ENCODE results near the gene CLDN5. TPM values are rescaled to one million over a fixed set of nuclear protein-coding genes. Genes with fewer than 3 reads are reported as not detected.
"Not testable (repeated sequence)": the region's sequence is repeated elsewhere in the genome, so short reads cannot be mapped to it uniquely, and the experiment has no call there.

The CLDN5 gene
- polyA plus RNA-seq, 1 donor, result 51.5 TPM

GRCh38 chr22:19548427-19548826, 24.2 kb upstream of the CLDN5 start:
- not testable (repeated sequence) for DNase-seq (ENCODE audit: low read depth)

DNA sequence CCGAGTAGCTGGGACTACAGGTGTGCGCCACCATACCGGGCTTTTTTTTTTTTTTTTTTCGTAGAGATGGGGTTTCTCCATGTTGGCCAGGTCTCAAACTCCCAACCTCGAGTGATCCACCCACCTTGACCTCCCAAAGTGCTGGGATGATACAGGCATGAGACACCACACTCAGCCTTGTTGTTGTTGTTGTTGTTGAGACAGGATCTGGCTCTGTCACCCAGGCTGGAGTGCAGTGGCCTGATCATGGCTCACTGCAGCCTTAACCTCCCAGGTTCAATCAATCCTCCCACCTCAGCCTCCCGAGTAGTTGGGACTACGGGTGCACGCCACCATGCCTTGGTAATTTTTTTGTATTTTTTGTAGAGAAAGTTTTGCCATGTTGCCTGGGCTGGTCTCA, 23.4 kb upstream of the CLDN5 start:
- DNase-seq (ENCODE audit: low read depth), result no peak

DNA sequence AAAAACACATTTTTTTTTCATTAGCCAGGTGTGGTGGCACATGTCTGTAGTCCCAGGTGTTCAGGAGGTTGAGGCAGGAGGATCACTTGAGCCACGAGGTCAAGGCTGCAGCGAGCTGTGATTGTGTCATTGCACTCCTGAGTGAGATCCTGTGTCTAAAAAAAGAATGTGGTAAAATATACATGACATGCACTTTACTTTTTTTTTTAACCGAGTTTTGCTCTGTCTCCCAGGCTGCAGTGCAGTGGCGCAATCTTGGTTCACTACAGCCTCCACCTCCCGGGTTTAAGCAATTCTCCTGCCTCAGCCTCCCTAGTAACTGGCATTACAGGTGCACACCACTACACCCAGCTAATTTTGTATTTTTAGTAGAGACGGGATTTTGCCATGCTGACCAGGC, 22.5 kb upstream of the CLDN5 start:
- DNase-seq (ENCODE audit: low read depth), result no peak

- DNase-seq (ENCODE audit: low read depth), result no peak
Measured at GRCh38 chr22:19545935-19546207, 21.7 kb upstream of the CLDN5 start.

- no peak for DNase-seq (ENCODE audit: low read depth)
Measured at GRCh38 chr22:19543970-19544708, 19.9 kb upstream of the CLDN5 start.

DNA sequence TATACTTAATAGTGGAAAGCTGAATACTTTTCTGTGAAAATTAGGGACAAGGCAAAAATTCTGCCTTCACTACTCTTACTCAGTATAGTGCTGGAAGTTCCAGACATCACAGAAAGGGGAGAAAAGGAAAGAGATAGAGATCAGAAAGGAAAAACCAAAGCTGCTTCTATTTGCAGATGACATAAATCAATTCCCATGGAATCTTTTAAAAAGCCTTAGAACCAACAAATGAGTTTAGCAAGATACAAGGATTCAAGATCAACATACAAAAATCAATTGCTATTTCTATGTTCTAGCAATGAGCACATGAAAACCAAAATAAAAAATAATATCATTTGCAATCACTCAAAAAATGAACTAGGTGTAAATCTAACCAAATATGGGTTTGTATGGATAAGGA, 16.2 kb upstream of the CLDN5 start:
- DNase-seq (ENCODE audit: low read depth), result no peak

- no peak for DNase-seq (ENCODE audit: low read depth)
Measured at GRCh38 chr22:19537941-19538488, 13.8 kb upstream of the CLDN5 start.

GRCh38 chr22:19536564-19536963, 12.4 kb upstream of the CLDN5 start:
- no peak for DNase-seq (ENCODE audit: low read depth)

DNA sequence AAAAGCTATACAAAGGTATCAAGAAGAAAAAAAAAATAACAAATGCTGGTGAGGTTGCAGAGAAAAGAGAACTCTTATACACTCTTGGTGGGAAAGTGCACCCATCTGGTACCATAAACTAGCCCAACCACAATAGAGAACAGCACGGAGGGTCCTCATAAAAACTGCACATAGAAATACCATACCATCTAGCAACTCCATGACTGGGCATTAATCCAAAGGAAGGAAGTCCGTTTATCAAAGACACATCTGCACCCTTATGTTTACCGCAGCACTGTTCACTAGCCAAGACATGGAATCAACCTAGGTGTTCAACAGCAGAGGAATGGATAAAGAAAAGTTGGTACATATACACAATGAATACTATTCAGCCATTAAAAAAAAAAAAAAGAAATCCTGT, 10.8 kb upstream of the CLDN5 start:
- no peak for DNase-seq (ENCODE audit: low read depth)

- DNase-seq (ENCODE audit: low read depth), result no peak
Measured at GRCh38 chr22:19533857-19534256, 9.6 kb upstream of the CLDN5 start.

DNA sequence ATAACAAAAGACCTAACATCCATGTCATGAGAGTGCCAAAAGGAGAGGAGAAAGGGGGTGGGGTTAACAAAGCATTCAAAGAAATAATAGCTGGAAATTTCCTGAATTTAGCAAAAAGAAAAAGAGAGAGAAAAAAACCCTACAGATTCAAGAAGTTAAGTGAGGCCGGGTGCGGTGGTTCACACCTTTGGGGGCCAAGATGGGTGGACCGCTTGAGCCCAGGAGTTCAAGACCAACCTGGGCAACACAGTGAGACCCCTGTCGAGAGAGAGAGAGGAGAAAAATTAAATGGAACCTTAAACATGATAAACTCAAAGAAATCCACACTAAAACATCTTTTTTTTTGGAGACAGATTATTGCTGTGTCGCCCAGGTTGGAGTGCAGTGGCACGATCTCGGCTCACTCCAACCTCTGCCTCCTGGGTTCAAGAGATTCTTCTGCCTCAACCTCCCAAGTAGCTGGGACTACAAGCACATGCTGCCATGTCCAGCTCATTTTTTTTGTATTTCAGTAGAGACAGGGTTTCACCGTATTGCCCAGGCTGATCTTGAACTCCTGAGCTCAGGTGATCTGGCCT, 8.9 kb upstream of the CLDN5 start:
- DNase-seq (ENCODE audit: low read depth), result no peak

GRCh38 chr22:19531327-19531726, 7.1 kb upstream of the CLDN5 start:
- DNase-seq (ENCODE audit: low read depth), result not testable (repeated sequence)

DNA sequence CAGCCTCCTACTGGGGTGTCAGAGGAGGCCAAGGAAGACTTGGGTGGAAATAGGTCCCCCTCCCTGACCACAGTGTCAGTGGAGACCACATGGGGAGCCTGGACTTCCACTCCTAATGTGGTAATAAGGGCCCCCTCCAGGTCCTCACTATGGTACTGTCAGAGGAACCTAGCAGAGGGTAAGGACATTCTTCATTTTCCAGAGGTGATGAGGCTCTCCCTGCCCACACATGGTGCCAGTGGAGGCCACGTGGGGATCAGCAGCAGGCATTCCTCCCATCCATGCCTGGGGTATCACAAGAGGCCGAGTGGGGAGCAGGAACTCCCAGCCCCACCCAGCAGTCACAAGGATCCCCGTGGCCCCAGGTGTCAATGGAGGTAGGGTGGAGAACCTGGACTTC, 6.5 kb upstream of the CLDN5 start:
- no peak for DNase-seq (ENCODE audit: low read depth)

DNA sequence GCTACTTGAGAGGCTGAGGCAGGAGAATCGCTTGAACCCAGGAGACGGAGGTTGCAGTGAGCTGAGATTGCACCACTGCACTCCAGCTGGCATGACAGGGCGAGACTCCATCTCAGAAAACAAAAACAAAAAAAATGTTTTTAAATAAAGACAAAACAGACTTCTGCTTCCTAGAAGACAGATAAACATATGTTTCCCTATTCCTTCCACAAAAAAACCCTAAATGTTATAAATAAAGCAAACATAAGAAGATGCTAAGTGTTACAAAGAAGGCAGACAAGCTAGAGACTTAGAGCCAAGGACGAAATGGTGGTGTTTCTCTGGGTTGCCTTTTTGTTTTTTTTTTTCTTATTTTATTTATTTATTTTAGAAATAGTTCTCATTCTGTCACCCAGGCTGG, 5.6 kb upstream of the CLDN5 start:
- DNase-seq (ENCODE audit: low read depth), result no peak

- no peak for DNase-seq (ENCODE audit: low read depth)
Measured at GRCh38 chr22:19527861-19528417, 3.7 kb upstream of the CLDN5 start.

GRCh38 chr22:19527321-19527721, 3.1 kb upstream of the CLDN5 start:
- no peak for DNase-seq (ENCODE audit: low read depth)

GRCh38 chr22:19526702-19527111, 2.5 kb upstream of the CLDN5 start:
- DNase-seq (ENCODE audit: low read depth), result no peak

GRCh38 chr22:19526076-19526701, 2.0 kb upstream of the CLDN5 start:
- DNase-seq (ENCODE audit: low read depth), result no peak

- no peak for DNase-seq (ENCODE audit: low read depth)
Measured at GRCh38 chr22:19525666-19526065, 1.5 kb upstream of the CLDN5 start.

DNA sequence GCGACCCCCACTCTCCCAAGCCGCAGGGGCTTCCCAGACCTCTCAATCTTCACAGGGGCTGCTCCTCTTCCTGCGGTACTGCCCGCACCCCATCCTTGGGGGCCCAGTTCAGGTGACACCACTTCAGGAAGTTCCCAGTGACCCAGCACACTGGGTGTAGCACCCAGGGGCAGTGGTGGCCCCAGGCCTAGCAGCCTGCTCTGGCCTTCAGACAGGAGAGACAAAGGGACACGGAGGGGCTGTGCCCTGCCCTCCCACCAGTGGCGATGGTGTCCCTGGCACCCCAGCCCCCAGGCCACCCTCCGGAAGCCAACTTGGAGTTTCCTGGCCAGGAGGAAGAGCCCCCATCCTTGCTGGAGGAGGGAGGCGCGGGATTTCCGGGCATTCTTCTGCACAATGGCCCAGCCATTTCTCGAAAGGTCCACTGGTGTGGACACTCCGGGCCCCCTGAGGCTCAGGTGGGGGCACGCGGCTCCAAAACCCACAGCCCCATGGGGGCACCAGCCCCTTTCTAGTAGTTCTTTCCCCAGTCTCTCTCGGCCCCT, 978 bp upstream of the CLDN5 start:
- DNase-seq (ENCODE audit: low read depth), result no peak

DNA sequence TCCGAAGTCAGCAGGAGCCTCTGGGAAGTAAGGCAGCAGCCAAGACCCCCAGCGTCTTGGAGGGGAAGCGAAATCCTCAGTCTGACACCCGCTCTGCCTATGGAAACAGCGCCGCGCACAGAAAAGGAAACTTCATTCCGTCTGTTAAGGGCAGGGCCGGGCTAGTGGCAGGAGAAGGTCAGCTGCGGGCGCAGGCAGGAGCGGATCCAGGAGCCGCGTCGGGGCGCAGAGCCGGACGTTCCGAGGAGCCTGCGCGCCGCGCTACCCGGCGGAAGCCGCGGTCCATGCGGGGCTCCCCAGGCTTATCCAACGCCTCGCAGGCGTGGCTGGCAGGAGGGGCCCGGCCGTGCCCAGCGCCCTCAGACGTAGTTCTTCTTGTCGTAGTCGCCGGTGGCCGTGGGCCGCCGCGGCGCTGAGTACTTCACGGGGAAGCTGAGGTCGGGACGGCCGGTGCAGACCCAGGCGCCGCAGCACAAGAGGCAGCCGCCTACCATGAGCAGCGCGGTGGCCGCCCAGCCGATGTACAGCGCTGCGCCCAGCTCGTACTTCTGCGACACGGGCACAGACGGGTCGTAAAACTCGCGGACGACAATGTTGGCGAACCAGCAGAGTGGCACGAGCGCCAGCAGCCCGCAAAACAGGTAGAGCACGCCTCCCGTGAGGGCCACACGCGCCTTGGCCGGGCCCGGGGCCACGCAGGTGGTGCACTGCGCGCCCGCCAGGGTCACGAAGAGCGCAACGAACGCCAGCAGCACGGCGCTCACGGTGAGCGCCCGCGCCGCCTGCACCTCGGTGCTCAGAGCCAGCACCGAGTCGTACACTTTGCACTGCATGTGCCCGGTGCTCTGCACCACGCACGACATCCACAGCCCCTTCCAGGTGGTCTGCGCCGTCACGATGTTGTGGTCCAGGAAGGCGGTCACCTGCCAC, 705 bp downstream of the CLDN5 start:
- DNase-seq (ENCODE audit: low read depth), result no peak

- no peak for DNase-seq (ENCODE audit: low read depth)
Measured at GRCh38 chr22:19522881-19523239, 1.4 kb downstream of the CLDN5 start.
